GM19035 (cell line): ENCODE results near the gene NIPBL.
"Not testable (repeated sequence)": the region's sequence is repeated elsewhere in the genome, so short reads cannot be mapped to it uniquely, and the experiment has no call there.

Experiments used
- ATAC-seq: cut with Tn5 transposase; IDR thresholded peaks from one replicate; pipeline ENCODE4 v1.9.1; 2021; ENCODE audit not compliant: unreplicated experiment

The NIPBL gene

GRCh38 chr5:37086026-37086425, 209.5 kb downstream of the NIPBL start:
- ATAC-seq: not testable (repeated sequence)

GRCh38 chr5:37086466-37087173, 210.1 kb downstream of the NIPBL start:
- no peak for ATAC-seq

GRCh38 chr5:37088009-37088408, 211.4 kb downstream of the NIPBL start:
- no peak for ATAC-seq

GRCh38 chr5:37090123-37090726, 213.7 kb downstream of the NIPBL start:
- ATAC-seq: no peak

GRCh38 chr5:37090781-37091180, 214.2 kb downstream of the NIPBL start:
- ATAC-seq: no peak

DNA sequence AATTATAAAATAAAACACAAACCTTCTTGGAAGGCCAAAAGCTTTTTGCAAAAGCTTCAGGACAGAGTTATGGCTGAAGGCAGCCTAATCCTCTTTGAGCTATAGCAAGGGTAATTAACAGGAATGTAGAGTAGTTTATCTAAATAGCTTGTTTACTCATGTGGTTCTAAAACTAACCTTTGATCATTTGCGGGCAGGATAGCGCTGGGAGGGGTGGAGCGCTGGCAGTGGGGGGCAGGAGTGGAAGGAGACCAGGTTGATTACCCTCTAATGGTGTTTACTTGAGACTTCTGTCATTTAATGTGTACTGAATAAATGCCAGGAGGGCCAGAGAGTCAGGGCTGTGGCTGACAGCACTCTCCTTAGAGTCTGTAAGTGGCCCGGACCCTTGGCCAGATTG, 217.2 kb downstream of the NIPBL start:
- not testable (repeated sequence) for ATAC-seq

- ATAC-seq: not testable (repeated sequence)
These were observed 222.7 kb downstream of the NIPBL start for GRCh38 chr5:37099267-37099666.

DNA sequence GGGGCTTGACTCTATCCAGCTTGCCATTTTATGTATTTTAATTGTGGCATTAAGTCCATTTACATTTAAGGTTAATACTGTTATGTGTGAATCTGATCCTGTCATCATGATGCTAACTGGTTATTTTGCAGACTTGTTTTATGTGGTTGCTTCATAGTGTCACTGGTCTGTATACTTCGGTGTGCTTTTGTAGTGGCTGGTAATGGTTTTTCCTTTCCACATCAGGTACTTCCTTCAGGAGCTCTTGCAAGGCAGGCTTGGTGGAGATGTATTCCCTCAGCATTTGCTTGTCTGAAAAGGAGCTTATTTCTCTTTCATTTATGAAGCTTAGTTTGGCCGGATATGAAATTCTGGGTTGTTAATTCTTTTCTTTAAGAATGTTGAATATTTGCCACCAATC, 226.7 kb downstream of the NIPBL start:
- ATAC-seq: no peak

GRCh38 chr5:37109338-37109737, 232.8 kb downstream of the NIPBL start:
- no peak for ATAC-seq

DNA sequence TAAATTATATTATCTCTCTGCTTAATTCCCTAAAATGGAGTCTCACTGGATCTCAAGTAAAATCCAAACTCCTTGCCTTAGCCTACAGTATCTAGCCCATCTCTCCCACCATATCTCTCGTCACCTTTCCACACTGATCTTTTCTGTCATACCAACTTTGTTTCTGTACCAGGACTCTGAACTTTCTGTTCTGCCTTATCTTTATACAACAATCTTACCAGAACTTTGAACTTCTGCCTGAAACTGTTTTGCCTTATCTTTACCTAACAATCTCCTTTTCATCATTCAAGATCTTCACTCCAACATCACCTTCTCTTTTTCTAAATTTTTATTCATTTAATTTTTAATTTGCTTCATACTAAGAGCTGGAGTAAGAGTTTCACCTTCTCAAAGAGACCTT, 233.6 kb downstream of the NIPBL start:
- ATAC-seq: no peak

GRCh38 chr5:37111426-37112382, 235.1 kb downstream of the NIPBL start:
- ATAC-seq: peak; percentile 89

- ATAC-seq: no peak
These were observed 235.9 kb downstream of the NIPBL start for GRCh38 chr5:37112383-37112991.
